Stimulated activated CD4-positive, alpha-beta T cell treated with anti-CD3 and anti-CD28 coated beads, Interleukin-12 subunit alpha, Interleukin-12 subunit beta, amount 100 ng/mL, for 48 hours (primary cell): ENCODE measurements around the gene DLK1.

Experiments used
- DNase-seq, 3 donors: peaks; one replicate each; pipeline ENCODE4 v3.0.0-alpha.2; 2020; ENCODE audit warnings: low read depth in 2 of 3, low spot score in 1 of 3

The DLK1 gene

GRCh38 chr14:100726550-100727085 is at the start of gene DLK1:
Gene DLK1, plus strand, starts transcription at chr14:100726892. Its CDS starts 177 bp downstream, at chr14:100727069.
- no peak for DNase-seq

GRCh38 chr14:100677152-100677551 is 49.5 kb upstream of the DLK1 start:
- no peak for DNase-seq

GRCh38 chr14:100677554-100678468 is 48.9 kb upstream of the DLK1 start:
- no peak for DNase-seq

GRCh38 chr14:100678469-100678828 is 48.2 kb upstream of the DLK1 start:
- no peak for DNase-seq

- no peak for DNase-seq
Observed at GRCh38 chr14:100679153-100679552, 47.5 kb upstream of the DLK1 start.

- no peak for DNase-seq
Observed at GRCh38 chr14:100679707-100680438, 46.8 kb upstream of the DLK1 start.

GRCh38 chr14:100680439-100681051 is 46.1 kb upstream of the DLK1 start:
- DNase-seq: no peak

- no peak for DNase-seq
Observed at GRCh38 chr14:100681111-100681510, 45.6 kb upstream of the DLK1 start.

- DNase-seq: no peak
Observed at GRCh38 chr14:100682749-100683148, 43.9 kb upstream of the DLK1 start.

- no peak for DNase-seq
Observed at GRCh38 chr14:100683578-100683977, 43.1 kb upstream of the DLK1 start.

GRCh38 chr14:100684154-100684553 is 42.5 kb upstream of the DLK1 start:
- no peak for DNase-seq

- no peak for DNase-seq
Observed at GRCh38 chr14:100684961-100685360, 41.7 kb upstream of the DLK1 start.

GRCh38 chr14:100686858-100687257 is 39.8 kb upstream of the DLK1 start:
- no peak for DNase-seq

- no peak for DNase-seq
Observed at GRCh38 chr14:100687386-100687785, 39.3 kb upstream of the DLK1 start.

- no peak for DNase-seq
Observed at GRCh38 chr14:100688051-100688450, 38.6 kb upstream of the DLK1 start.

- no peak for DNase-seq
Observed at GRCh38 chr14:100688598-100689461, 37.9 kb upstream of the DLK1 start.

- no peak for DNase-seq
Observed at GRCh38 chr14:100690672-100691071, 36.0 kb upstream of the DLK1 start.

GRCh38 chr14:100691395-100692056 is 35.2 kb upstream of the DLK1 start:
- DNase-seq: no peak

- no peak for DNase-seq
Observed at GRCh38 chr14:100692256-100692655, 34.4 kb upstream of the DLK1 start.
